Cardiac septum (tissue), 1 donor: Measurements from ENCODE around the gene TERT. TPM values are rescaled to one million over a fixed set of nuclear protein-coding genes. Genes with fewer than 3 reads are reported as not detected.
A peak's percentile ranks its signal among the peaks of the same experiment; 100 is the strongest.
"Not testable (repeated sequence)": the region's sequence is repeated elsewhere in the genome, so short reads cannot be mapped to it uniquely, and the experiment has no call there.

Experiments
- DNase-seq: peaks from one replicate; pipeline ENCODE4 v3.0.0-alpha.2; 2020; ENCODE audit warnings: low spot score
- intact Hi-C: fragments of 100-400 bp; cut with DNase I; formaldehyde crosslinking; loops from one replicate; pipeline ENCODE4 v1.14.0; 2022
- total RNA-seq: library from RNA; stranded (reverse); fragmentation: NEBNext Ultra II Directional; extraction: Animal tissue kit (Norgen Biotek cat#: 25700); gene quantifications from one replicate; pipeline ENCODE4 v1.2.1, GENCODE V29; 2021
- donor health status: DM: no; HTN: no; CAD: no.

The TERT gene
- total RNA-seq, 1 donor from 2014 or later = not detected

GRCh38 chr5:1332461-1333001, 37.7 kb upstream of the TERT start:
- intact Hi-C loops = no loop called here
- DNase-seq = no peak

GRCh38 chr5:1331861-1332405, 37.1 kb upstream of the TERT start:
- intact Hi-C loops = no loop called here
- no peak for DNase-seq

DNA sequence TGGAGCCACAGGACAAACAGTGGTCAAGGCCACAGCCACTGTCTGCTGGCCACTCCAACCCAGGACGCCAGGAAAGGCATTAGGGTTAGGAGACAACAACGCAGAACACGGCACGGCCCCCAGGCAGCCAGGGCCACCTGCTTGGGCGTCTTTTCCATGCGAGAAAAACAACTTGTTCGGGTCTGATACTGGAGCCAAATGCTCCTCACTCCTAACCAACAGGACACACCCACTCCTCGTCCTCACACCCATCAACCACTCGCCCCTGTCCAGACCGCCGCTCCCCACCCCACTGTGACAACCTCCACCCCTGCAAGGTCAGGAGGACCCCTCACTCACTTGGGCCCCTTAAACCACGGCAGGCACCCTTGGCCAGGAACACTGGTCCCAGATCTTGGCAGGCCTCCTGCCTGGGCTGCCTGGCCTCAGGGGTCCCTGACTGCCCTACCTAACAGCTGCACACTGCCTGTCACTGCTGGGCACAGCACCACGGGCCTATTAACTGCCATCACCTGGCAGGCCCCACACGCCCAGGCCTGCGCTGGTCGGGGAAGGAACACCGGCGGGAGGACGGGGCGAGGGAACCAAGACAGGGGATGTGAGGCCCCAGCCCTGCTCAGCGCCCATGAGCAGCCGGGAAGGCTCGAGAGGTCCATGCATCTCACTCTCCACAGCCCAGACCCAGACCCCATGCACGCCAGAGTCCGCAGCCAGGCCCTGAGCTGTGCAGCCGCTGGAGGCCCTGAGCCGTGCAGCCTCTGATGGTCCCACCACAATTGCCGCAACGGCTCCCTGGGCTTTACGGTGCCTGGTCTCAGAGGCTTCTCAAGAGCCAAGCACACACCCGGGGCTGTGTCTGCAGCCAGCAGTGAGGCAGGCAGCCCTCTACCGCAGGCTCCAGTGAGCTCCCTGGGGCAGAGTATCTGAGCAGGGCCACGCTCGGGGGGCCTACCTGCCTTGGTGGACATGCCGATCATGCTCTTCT, 36.3 kb upstream of the TERT start:
- intact Hi-C loops = no loop called here
- DNase-seq = no peak

DNA sequence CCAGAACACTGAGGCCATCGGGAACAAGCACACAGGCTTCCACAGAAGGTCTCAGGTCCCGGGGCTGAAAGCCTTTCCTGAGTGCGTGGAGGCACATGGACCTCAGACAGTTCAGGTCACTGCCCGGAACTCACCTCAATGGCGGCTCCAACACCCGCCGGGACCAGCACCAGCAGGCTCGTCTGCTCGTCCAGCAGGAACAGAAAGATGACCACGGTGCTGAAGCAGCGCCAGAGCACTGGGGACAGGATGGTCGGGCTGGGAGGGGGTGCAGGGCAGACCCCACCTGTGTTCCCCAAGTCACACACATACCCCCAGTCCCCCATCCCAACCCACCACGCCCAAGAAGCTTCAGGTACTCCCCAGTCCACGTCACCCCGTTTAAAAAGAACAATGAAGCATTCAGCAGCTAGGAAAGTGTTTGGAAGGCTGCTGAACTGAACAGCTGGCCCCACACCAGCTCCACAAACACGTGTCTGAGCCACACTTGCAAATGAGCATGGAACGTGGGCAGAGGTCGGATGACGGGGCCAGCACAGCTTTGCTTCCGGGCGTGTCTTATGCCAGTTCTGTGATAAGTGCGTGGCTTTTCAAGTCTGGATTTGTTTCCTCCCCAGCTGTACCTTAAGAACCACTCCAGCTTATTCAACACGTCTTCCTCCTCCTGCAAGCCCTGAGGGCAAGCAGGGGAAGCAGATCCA, 35.4 kb upstream of the TERT start:
- intact Hi-C loops = no loop called here
- DNase-seq = no peak

DNA sequence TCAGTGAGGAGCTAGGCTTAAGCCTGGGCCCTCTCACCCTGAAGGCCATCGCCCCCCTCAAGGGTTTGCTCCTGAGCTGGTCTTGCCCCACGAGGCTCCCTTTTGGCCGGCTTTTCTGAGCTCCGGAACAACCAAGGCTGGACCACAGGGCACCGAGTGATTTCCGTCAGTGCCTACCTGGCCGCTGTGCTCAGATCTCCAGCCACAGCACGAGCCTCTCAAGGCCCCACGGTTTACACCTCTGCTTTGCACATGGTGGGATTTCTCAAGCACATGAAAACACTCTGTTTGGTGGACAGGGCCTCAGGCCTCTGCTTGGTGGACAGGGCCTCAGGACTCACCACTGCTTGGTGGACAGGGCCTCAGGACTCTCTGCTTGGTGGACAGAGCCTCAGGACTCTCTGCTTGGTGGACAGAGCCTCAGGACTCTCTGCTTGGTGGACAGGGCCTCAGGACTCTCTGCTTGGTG, 34.3 kb upstream of the TERT start:
- intact Hi-C loops = no loop called here
- no peak for DNase-seq

DNA sequence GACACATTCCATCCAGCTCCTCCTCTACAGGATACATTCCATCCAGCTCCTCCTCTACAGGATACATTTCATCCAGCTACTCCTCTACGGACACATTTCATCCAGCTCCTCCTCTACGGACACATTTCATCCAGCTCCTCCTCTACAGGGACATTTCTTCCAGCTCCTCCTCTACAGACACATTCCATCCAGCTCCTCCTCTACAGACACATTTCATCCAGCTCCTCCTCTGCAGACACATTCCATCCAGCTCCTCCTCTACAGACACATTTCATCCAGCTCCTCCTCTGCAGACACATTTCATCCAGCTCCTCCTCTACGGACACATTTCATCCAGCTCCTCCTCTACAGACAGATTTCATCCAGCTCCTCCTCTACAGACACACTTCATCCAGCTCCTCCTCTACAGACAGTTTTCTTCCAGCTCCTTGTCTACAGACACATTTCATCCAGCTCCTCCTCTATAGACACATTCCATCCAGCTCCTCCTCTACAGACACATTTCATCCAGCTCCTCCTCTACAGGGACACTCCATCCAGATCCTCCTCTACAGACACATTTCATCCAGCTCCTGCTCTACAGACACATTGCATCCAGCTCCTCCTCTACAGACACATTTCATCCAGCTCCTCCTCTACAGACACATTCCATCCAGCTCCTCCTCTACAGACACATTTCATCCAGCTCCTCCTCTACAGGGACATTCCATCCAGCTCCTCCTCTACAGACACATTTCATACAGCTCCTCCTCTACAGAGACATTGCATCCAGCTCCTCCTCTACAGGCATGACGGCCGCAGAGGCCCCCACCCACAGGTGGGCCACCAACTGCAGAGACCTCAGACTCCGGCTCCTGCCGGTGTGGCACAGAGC, 33.6 kb upstream of the TERT start:
- DNase-seq, intact Hi-C loops: not testable (repeated sequence)

- DNase-seq = peak; percentile 17
- intact Hi-C loops = not testable (repeated sequence)
Observed at GRCh38 chr5:1326901-1327756, 32.3 kb upstream of the TERT start.

GRCh38 chr5:1326532-1326875, 31.6 kb upstream of the TERT start:
- DNase-seq, intact Hi-C loops: not testable (repeated sequence)

GRCh38 chr5:1325870-1326531, 31.1 kb upstream of the TERT start:
- intact Hi-C loops = no loop called here
- peak; percentile 70 for DNase-seq

DNA sequence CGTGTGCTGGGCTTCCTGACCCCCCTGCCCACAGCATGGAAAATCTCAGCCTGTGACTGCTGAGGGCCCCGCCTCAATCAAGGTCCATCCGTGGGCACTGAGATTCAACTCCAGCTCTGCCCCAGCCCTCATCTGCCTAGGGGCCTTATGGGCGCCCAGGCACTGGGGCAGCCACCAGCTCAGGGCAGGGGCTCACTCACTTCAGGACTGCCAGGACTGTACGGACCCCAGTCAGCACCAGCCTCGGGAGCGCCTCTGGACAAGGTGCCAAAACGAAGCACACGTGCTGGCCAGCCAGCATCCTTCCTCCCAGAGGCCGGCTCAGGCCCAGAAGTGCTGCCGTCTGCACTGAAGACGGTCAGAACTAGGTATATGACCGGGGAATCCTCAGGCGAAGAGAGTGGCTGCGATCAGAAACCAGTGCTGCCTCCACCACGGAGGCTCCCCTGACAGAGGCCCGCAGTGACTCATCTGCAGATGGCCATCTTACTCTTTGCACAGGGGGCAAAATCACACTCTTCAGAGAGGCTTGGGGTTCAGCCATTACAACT, 30.4 kb upstream of the TERT start:
- intact Hi-C loops = no loop called here
- peak; percentile 69 for DNase-seq

DNA sequence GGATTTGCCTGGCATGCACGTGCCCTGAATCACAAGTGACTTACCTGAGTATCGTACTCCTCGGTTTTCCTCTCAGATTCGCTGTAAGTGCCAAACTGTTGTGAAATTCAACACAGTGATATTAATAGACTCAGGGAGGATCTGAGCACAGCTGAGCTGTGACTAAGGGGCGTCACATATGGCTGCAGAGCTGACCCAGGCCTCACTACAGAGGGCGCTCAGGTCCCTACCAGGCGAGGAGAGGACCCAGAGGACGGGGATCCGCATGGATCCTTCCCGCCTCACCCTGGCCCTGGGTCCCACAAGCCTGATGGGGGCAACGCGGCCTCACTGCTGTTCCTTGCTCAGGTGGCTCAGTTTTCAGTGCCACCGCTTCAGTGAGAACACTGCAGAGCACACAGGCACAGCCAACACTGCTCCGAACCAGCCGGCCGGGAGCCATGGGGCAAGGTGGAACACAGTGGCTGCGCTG, 29.9 kb upstream of the TERT start:
- intact Hi-C loops = no loop called here
- peak; percentile 31 for DNase-seq

- peak; percentile 56 for DNase-seq
- intact Hi-C loops = no loop called here
Observed at GRCh38 chr5:1324301-1324700, 29.4 kb upstream of the TERT start.

GRCh38 chr5:1323803-1324173, 28.9 kb upstream of the TERT start:
- intact Hi-C loops = no loop called here
- peak; percentile 50 for DNase-seq

DNA sequence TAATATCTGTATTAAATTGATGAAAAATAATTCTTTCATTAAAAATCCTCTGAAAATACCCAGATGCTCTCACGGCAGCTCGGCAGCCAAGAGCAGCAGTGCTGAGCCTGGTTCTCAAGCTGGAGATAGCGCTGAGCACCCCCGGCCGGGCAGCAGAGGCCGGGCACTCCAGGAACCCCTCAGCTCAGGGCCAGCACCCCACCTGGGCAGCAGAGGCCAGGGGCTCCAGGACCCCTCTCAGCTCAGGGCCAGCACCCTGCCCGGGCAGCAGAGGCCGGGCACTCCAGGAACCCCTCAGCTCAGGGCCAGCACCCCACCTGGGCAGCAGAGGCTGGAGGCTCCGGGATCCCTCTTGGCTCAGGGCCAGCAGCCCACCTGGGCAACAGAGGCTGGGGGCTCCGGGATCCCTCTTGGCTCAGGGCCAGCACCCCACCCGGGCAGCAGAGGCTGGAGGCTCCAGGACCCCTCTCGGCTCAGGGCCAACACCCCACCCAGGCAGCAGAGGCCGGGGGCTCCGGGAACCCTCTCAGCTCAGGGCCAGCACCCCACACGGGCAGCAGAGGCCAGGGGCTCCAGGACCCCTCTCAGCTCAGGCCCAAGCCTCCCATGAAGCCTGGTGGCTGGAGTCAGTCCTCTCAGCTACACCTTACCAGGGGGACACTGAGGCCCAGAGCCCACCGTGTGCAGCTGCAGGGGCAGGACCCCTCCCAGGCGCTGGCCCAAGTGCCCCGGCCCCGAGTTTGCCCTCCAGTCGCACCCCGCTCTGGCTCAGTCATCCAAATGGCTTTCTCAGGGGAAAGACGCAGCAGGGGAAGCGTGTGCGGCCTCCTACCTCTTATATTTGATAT, 28.3 kb upstream of the TERT start:
- peak; percentile 70 for DNase-seq
- intact Hi-C loops = no loop called here

- DNase-seq = peak; percentile 70
- intact Hi-C loops = no loop called here
Observed at GRCh38 chr5:1322036-1322900, 27.4 kb upstream of the TERT start.

DNA sequence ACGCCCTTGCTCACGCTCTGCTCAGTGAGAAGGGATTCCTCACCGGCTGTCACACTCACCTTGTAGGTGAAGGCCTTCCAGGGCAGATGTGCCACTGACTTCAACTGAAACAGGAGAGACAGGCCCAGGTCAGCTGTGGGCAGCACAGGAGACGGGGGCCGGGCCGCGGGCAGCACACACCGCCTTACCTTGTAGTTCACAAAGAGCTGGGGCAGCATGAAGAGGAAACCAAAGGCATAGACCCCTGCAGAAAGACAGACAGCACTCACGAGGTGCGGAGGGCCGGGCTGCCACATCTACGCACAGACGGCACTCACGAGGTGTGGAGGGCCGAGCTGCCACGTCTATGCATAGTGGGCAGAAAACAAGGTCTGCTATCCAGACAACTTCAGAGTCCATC, 26.7 kb upstream of the TERT start:
- intact Hi-C loops = no loop called here
- peak; percentile 58 for DNase-seq
